Testis (tissue), 2 donors: Measurements from ENCODE around the gene SSBP3.

Experiments
- CTCF ChIP-seq, 3 experiments: fragments of 450-650 bp in 2 of 3; fragments of 200-600 bp in 1 of 3; sonication (generic) in 1 of 3; IDR thresholded peaks; one replicate each; pipeline ENCODE4 v1.5.1; 2016 to 2019; ENCODE audit warnings: antibody characterized with exemption in 3 of 3, mild to moderate bottlenecking in 2 of 3, moderate library complexity in 1 of 3
- POLR2A ChIP-seq: fragments of 450-650 bp; IDR thresholded peaks from one replicate; pipeline ENCODE4 v1.6.1; 2017; ENCODE audit warnings: antibody characterized with exemption, mild to moderate bottlenecking, moderate library complexity

GRCh38 chr1:54398963-54399528 is 7.1 kb downstream of the SSBP3 start:
- TF ChIP-seq POLR2A (no peak), CTCF (IDR thresholded peaks at IDR 0.05) (no peak)
